LHCN-M2 (cell line): ENCODE data around the gene DIP2C. TPM values are rescaled to one million over a fixed set of nuclear protein-coding genes. Genes with fewer than 3 reads are reported as not detected.

Source experiments
- DNase-seq: peaks from one replicate; pipeline ENCODE4 v3.0.0-alpha.2; 2012; ENCODE audit warnings: low read depth
- total RNA-seq: library from RNA; depleted of rRNA; stranded (reverse); fragments of >200 nt; gene quantifications from 2 replicates; pipeline ENCODE4 v1.2.3, GENCODE V29; 2014

DIP2C gene
- total RNA-seq, 1 experiment from 2014 or later = 4.9 TPM

DNA sequence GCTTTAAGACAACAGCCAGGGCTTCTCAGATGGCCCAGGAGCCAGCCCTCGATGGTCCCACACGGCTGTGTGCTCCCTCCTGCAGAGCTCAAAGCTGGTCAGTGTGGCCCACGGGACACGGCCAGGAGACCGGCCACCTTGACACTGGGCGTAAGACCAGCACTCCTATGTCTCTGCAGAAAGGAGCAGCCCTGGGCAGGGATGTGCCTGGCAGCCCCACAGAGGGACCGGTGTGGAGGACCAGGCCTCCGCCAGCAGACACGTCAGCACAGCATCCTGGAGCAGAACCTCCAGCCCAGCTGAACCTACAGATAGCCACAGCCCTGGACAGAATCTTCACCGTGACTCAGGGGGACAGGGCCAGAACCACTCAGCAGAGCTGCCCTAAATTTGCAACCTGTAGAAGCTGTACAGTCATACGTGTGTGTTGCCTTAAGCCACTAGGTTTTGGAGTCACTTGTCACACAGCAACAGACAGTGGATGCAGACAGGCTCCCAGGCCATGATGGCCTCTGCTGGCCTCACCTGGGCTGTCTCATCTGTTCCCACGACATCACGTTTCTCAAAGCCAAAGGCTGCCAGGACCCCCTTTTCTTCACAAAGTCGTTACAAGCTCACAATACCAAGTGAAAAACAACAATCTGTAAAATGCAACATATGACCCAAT, 132.4 kb downstream of the DIP2C start:
- DNase-seq = no peak

DNA sequence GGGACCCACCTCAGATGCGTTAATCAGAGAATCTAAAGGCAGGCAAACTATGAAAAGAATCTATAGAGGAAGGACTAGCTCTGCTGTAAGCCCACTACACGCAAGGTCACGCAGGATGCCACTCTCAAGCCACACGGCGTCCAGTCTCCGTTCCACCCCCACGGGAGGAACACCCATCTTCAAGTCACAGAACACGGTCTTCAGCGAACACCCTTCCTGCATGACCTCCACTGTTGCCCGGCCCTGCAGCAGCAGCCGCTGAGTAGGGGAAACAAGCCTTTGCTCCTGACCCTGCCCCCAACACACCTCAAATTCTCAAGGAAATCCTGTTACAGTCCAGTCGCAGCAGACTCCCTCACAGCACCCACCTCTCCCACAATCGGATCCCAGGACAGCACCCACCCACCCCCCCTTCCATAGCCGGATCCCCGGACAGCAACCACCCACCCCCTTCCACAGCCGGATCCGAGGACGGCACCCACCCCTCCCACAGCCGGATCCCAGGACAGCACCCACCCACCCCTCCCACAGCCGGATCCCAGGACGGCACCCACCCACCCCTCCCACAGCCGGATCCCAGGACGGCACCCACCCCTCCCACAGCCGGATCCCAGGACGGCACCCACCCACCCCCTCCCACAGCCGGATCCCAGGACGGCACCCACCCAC, 133.7 kb downstream of the DIP2C start:
- no peak for DNase-seq

DNA sequence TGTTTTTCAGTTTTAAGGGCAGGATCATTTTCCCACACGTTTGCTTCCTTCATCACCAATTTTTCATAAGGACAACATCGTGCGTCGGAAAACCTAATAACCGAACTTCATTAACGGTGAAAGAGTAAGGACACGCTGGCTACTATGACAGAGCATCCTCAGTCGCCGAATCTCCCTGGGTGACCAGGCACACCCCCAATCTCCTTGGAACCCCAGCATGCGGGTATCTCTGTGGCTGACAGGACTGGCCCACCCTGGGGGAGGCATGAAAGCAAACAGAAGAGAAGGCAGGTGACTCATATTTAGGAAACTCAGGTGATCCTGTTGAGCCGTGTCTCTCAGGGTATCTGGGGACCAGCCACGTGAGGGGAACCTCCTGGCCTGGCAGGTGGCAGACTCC, 134.2 kb downstream of the DIP2C start:
- DNase-seq = no peak

DNA sequence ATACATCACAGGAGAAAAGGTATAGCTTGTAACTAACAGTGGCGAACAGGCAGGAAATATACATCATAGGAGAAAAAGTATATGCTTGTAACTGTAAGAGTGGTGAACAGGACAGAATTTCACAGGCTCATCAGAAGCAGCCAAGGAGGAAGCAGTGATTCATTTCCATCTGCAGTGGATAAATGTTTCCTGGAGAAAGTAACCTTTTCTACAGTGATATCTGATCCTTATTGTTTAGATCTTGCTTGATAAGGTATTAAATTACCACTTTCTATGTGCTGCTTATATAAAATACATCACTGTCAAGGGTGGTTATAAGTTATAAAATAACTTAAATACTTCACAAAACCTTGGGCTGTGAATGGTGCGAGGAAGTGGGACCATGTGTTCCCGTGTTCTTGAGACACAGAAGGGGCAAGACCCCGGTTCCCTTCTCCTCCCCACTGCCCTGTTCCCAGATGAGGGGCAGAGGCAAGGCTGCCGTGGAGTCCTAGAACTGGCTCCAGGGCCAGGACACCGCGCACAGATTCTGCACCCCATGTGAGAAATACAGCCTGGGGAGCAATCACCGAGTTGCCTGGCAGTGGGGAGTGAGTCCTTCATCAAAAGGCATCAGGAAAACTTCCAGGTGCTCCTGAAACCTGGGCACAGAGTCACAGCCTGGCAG, 135.2 kb downstream of the DIP2C start:
- peak; percentile 10 for DNase-seq

DNA sequence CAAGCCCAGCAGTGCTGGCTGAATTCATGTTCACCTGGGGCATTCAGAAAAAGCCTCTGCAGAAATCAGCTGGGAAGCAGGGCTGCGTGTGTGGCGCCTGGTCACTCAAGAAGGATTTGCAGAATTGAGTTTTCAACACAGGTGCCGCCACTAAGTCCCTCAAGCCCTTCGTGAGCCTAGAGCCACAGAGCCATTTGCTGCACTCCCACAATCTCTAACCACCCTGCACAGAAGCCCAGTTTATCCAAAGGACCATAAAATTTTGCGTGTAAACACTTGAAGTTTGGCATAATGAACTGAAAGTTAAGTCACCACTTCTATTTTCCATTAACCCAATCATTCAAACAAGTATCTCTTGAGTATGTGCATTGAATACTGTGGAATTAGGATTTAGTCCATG, 136.2 kb downstream of the DIP2C start:
- DNase-seq = no peak

DNA sequence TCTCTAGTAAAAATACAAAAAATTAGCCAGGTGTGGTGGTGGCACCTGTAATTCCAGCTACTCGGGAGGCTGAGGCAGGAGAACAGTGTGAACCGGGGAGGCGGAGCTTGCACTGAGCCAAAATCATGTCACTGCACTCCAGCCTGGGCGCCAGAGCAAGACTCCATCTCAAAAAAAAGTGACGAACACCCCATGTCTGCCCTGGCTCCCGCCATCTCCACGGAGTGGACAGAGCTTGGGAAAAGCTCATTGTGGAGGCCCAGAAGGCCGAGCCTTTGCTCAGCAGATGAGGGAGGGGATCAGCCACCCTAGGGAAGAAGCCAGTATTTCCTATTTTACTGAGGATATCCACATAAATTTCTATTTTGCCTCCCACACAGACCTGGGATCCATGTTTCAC, 136.8 kb downstream of the DIP2C start:
- no peak for DNase-seq

DNA sequence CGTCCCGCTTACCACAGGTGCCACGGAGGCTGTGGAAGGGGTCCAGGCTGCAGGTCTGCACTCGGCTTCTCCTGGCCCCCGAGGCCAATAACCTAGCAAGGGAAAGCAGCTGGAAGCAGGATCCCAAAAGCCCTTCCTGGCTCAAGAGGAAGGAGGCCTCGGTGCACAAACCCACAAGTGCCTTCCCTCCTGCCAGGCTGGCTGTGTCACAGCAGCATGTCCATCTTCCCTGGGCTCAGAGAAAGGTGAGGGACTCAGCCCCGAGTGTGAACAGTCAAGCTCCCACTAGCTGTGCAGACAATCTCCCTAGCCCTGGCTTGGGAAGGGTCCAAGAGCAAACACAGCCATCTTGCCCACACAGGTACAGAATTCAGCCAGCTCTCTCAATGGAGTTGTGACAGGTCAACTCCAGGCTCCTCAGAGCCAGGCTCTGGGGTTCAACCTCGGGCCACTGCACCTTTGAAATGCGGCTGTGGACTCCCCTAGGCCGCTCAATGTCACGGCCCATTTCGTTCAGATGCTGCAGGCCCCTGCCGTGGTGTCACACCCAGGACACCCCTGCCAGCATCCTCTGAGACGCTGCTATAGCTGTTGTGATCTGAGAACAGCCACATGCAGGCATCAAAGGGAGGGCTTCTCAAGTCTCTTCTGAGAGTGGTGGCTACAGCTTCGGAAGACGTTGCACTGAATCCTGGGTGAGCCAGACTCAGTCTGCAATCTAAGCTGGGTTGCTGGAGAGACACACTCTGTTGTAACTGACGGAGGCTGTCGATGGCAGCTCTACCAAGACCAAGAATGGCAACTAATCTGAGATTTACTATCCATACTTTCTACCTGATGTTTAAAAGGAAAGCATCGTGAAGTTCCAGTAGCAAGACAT, 137.9 kb downstream of the DIP2C start:
- DNase-seq = no peak

DNA sequence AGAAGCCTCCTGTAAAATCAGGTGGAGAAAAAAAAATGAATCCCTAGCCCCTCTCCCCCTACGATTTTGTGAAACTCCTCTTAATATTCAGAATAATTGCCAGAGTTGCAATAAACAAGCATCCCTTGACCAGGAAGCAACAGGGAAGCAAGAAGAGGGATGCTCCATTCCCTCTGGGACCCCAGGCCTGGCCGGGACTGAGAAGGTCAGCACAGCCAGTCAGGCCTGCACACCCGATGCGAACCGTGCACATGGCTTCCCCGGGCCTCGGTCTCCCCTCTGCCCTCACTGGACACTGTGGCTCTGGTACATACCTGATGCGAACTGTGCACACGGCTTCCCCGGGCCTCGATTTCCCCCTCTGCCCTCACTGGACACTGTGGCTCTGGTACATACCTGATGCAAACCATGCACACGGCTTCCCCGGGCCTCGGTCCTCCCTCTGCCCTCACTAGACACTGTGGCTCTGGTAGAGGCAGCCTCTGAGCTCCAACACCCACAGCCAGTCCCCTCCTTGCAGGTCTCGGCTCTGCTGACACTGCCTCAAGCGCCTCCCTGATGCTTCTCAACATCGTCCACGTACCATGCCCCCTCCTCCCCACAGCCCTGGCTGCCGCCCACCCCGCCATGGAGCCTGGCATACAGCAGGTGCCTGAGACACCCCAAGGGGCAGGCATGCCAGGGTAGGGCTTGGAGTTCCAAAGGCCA, 138.6 kb downstream of the DIP2C start:
- DNase-seq = no peak

DNA sequence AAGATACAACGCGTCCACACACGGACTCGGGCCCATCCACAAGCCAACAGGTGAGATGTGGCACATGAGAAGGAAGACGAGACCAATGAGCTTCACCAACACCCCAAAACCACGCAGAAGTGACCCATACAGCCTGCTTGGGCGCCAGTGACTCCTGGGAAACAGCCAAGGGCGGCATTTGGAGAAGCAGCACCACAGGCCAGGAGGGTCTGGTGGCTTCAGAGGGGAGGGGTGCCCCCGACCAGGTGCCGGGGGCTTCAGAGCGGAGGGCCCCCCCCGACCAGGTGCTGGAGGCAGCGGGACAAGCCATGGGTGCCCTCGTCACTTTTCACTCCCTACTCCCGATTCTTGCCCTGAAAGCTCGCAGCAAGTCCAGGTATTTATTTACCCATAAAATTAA, 140.1 kb downstream of the DIP2C start:
- no peak for DNase-seq

DNA sequence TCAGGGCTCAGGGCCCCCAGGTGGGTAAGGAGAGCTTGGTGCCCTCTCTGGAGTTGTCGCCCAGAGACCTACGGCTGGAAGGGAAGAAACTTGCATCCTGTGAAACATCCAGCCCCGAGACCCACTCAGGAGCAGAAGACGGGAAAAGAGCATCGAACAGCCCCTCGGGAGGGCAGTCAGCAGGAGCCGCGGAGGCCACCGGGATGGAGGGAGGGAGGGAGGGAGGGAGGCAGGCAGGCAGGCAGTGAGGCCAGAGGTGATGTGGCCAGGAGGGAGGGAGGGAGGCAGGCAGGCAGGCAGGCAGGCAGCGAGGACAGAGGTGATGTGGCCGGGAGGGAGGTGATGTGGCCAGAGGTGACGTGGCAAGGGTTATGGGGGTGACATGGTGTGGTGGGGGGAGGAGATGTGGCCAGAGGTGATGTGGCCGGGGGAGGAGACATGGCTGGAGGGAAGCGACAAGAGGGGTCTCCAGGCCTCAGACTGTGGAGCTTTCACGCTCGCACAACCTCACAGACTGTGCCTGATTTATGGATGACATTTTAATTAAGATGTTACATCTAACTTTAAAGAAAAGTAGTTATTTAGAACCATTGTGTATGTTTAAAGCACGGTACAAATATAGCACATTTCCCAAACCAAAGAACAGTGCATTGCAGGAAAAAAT, 141.1 kb downstream of the DIP2C start:
- no peak for DNase-seq

DNA sequence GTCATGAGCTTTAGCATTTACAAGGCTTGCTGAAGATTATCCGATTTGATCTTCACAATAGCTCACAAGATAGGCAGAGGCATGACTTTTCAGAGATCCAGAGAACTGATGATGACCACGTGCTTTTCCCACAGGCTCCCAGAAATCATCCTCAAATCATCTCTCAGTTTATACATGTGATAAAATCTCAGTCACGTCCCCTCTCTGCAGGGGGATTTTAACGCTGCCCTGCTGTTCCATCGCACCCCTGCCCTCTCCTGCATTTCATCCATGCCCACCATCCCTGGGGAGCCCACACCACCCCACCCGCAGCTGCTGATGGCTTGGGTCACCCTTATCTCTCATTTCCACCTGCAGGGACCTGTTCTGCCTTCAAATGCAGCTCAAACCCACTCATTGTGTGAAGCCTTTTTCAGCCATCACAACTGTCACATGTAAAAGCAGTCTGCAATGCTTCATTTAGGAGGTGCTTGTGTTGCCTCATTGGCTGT, 141.8 kb downstream of the DIP2C start:
- DNase-seq = no peak

DNA sequence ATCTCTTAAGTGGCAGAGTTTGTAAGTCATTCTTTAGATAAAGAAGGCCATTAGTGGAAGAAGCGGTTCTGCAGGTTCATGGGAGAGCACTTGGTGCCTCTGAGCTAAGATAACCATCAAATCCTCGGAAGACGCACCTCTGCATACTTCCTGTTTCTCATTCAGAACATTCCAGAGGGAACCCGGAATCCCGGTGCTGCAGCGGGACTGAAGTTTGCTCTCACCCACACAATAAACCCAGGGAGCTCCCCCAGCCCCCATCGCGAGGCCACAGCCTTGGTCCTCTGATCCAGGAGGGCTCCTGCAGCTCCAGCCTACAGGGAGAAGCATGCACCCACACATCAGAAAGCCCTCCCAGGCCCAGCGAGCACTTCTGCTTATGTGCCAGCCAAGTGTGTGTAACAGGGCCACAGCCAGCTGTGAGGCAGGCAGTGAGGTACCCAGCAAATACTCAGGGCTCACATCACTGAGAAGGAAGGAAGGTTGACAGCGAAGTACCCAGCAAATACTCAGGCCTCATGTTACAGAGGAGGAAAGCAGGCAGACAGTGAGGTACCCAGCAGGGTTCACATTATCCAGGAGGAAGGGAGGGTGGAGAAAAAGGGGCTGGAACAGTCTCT, 142.4 kb downstream of the DIP2C start:
- DNase-seq = no peak

DNA sequence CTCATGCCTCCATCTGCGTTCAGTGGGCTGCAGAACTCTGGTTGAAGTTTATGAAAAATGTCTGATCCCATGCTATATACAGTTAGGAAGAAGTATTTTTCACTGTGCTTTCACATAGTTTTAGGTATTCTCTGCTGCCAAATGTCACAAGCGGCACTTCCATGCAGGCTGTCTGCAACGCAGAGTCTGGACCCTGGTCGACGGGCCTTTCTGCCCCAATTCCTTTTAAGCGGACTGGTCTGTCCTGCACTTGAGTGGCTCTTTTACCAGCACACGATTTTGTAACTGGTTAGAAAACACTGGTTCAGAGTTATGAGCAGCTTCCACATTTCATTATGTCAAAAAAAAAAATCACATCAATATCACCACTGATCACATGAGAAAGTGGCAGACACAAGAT, 143.0 kb downstream of the DIP2C start:
- no peak for DNase-seq

DNA sequence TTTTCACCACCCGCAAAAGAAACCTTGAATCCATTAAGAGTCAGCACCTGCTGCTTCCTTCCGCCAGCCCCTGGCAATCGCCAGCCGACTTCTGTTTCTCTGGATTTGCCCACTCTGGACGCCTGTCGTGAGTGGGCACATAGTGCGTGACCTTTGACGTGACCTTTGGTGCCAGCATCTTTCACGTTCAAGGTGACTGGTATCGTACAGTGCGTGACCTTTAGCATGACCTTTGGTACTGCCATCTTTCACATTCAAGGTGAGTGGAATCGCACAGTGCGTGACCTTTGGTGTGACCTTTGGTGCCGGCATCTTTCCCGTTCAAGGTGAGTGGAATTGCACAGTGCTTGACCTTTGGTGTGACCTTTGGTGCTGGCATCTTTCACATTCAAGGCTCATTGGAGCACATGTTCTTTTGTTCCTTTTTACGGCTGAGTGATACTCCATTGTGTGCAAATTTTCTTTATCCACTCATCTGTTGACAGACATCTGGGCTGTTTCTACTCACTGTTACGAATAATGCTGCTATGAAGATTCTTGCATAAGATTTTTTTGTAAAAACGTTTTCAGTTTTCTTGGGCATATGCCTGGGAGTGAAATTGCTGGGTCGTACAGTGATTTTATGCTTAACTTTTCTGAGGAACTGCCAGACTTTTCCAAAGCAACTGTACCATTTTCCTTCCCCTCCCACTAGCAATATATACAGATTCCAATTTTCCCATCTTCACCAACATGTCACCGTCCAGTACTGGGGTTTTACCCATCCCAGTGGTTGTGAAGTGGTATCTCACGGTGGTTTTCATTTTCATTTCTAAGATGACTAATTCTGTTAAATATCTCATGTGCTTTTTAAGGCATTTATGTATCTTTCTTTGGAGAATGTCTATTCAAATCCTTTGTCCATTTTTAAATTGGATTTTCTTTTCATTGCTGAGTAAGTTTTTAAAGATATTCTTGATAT, 145.3 kb downstream of the DIP2C start:
- no peak for DNase-seq

DNA sequence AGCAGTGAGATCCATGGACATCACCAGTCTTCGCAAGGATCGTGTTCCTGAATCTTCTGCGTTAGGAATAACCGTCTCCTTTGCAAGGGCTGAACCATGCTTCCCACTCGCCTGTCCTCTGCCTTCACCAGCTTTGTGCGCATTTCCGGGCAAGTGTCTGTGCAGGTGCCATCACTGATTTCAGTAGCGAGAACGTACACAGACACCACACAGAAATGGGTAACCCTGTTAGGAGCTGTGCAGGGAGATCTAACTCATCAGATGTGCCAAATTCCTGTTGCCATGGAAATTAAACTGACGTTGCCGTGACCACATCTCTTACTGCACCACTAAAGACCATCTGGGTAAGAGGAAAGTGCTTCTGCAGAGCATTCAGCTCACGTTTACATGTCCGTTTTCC, 146.3 kb downstream of the DIP2C start:
- DNase-seq = no peak

DNA sequence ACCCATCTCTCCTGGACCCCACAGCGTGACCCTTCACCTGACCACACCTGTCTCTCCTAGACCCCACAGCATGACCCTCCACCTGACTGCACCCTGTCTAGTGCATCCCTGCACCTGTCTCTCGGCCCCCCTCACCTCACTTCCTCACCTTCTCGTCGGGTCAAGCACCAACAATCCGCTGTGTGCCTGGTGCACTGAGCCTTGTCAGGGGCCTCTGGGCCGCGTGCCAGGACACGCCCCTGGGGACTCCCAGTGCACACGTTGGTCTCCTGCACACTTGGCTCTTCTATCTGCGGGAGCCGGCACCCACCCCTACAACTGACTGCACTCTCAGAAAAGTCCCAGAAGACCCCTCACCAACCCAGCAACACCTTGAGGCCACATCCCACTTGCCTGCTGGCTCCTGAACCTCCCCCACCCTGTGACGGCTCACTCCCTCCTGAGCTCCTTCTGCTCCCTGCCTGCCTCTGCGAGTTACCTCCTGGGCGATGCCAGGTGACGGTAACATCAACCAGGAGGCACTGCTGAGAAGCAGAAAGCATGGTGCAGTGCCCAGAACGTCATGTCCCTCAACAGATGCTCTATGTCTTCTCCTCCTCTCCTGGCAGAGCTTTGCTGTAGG, 147.6 kb downstream of the DIP2C start:
- DNase-seq = no peak

DNA sequence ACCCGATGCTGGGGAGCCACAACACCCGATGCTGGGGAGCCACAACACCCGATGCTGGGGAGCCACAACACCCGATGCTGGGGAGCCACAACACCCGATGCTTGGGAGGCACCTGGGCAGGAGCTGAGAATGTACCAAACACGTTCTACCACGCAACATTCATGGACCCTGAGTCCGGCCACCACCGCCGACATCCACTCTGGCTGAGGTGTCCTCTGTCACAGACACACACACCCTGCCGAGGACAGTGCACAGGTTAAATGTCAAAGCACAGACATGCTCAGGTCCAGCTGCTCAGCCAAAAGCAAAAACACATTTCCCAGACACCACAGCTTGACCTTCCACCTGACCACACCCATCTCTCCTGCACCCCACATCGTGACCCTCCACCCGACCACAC, 148.4 kb downstream of the DIP2C start:
- DNase-seq = no peak

DNA sequence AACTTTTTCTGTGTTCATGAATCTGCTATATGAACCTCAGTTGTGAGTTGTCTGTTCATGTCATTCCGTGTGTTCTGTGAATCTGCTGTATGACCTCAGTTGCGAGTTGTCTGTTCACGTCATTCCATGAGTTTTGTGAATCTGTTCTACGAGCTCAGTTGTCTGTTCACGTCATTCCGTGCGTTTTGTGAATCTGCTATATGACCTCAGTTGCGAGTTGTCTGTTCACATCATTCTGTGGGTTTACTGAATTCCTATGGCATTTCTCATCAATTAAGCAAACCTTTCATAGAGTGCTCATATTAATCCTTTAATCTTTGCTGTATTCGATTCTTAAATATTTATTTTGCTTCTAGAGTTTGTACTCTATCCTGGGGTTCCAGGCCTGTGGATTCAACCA, 150.6 kb downstream of the DIP2C start:
- no peak for DNase-seq

DNA sequence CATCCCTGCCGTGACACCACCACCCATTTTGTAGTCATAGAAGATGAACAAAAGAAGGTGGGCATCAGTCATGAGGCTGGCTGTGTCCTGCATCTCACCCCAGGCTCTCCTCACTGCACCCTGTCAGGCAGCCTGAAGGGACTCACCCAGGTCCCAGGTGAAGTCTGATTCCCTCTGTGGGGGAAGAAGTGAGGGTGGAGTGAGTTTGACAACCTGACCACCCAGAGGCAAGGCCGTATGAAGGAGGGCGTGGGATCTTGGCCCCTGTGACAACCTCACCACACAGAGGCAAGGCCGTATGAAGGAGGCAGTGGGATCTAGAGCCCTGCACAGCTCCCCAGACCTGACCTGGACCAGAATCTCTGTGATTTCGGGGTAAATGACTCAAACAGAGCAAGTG, 152.5 kb downstream of the DIP2C start:
- no peak for DNase-seq
